ENCODE measurements around the gene PRKCA.
A peak's percentile ranks its signal among the peaks of the same experiment; 100 is the strongest.
"Not testable (repeated sequence)": the region's sequence is repeated elsewhere in the genome, so short reads cannot be mapped to it uniquely, and the experiment has no call there.

Gene PRKCA

DNA sequence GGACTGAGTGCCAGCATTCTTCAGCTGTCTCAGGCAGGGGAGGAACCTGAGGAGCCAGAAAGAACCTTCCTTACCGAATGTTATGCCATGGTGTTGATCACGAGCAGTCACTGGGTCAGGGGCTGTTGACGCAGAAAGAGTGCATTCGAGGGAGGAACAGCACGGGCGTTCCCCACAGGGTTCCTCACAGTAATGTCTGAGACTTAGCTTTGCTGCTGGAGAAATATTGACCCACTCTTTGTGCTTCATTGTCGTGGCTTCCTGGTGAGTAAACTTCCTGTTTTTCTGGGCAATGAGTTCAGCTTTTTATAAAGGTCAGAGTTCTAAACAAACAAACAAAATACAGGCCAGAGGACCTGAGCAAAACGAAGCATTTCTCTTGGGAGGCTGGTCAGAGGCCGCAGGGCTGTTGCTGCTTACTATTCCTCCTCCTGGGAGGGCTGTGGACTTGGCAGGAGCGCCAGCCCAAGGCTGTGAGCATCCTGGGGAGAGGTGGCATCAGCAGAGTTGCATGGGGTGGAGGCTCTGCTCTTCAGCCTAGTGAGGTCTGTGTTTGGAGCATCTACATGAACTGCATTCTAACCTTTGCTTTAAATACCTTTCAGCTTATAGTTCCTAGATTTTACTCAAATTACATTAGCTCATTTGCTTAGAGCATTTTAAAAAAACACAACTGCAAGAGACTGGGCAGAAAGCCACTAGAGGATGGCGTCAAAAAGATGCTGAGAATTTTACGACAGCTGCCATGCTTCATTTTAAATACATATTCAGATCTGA lies 389.4 kb downstream of the PRKCA start:
- no peak for DNase-seq

DNA sequence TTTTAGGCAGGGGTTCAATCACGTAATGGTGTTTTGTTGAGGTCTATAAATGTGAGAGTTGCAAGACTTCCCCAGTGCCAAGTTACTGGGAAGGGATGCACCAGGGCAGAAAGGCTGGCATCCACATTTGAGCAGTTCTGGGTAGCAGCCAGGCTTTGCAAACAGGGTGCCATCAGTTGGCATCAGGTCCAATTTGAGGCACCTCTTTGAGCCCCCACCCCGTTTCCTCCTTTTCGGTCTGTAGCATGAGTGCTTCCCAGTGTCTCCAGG lies 389.9 kb downstream of the PRKCA start:
- DNase-seq: no peak

DNA sequence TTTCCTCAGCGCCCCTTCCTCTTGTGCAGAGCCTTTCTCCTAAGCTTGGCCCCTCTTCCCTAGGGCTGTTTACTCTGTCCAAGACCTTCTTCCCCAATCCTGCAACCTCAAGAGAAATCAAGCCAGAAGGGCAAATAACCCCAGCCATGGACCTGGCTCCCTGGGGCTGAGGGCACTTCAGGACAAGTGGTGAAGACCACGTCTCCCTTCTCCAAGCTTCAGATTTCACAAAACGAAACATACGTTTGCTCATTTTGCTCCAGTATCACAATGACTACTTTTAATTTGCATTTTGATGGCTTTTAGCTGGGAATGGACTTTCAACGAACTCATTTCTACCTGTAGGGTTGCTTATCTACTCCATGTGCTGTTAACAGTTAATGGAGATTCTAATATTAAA lies 392.7 kb downstream of the PRKCA start:
- no peak for DNase-seq

DNA sequence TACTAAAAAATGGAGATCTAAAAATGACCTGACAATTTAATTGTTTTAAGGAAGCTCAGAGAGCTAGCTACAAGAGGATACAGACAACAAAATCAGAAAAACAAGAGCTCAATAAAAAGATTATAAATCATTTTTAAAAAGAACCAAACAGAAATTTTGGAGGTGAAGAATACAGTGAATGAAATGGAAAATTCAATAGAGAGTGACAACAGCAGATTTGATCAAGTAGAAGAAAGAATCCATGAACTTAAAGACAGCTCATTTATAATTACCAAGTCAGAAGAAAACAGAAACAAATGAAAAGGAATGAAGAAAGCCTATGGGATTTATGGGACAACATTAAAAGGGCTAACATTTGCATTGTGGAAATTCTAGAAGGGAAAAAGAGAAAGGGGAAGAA lies 395.9 kb downstream of the PRKCA start:
- DNase-seq: no peak

DNA sequence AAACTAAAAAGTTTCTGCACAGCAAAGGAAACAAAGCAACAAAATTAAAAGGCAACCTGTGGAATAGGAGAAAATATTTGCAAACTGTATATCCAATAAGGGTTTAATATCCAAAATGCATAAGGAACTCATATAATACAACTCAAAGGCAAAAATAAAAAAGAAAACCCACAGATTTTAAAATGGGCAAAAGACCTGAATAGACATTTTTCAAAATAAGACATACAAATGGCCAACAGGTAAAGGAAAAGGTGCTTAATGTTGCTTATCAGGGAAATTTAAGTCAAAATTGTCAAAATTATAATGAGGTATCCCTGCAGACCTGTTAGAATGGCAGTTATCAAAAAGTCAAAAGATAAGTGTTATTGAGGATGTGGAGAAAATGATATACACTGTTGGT lies 399.0 kb downstream of the PRKCA start:
- no peak for DNase-seq

DNA sequence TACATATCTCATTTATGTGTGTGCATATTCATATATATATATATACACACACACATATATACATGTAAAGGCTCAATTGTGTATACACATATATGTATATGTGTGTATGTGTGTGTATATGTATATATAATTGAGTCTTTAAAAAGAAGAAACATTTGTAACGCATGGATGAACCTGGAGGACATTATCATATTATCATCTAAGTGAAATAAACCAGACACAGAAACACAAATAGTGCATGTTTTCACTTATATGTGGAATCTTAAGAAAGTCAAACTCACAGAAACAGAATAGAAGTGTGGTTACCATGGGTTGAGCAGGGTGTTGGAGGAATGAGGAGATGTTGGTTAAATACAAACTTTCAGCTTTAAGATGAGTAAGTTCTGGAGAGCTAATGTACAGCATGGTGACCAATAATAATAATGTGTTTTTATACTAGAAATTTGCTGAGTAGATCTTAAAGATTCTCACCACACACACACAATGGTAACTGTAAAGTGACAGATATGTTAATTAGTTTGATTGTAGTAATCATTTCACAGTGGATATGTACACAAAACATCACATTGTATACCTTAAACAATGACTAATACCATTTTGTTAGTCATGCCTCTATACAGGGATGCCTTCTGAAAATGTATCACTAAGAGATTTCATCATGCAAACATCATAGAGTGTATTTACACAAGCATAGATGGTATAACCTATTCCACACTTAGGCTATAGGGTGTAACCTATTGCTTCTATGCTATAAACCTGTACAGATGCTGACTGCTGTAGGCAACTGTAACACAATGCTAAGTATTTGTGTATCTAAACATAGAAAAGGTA lies 399.9 kb downstream of the PRKCA start:
- no peak for DNase-seq

DNA sequence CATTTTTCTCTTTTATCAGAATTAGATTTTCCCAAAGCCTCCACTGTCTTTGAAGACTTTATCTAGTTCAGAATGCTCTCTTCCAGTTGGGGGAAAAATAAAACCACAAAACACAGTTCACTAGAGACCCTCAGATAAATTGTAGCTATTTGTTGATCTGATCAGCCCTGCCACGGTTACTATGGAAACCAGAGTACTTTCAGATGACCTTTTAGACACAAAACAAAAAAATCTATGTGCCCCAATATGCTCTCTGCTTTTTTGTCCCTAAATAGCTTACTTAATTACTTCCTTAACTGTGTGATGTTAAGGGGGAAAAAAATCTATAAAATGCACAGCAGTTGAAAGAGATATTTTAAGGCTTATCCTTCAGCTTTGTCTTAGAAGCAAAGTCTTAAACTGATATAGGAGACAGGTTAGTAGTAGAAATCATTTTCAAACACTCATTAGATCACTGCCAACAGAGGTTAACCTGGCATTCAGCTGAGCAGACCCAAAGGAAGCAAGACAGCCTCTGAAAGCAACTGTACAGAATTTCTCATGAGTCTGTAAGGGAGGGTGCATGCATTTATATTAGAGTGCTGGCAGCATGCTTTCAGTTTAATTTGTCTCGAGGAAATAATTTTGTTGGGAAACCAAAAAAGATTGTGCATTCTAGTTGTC lies 402.6 kb downstream of the PRKCA start:
- peak; percentile 30 for DNase-seq

DNA sequence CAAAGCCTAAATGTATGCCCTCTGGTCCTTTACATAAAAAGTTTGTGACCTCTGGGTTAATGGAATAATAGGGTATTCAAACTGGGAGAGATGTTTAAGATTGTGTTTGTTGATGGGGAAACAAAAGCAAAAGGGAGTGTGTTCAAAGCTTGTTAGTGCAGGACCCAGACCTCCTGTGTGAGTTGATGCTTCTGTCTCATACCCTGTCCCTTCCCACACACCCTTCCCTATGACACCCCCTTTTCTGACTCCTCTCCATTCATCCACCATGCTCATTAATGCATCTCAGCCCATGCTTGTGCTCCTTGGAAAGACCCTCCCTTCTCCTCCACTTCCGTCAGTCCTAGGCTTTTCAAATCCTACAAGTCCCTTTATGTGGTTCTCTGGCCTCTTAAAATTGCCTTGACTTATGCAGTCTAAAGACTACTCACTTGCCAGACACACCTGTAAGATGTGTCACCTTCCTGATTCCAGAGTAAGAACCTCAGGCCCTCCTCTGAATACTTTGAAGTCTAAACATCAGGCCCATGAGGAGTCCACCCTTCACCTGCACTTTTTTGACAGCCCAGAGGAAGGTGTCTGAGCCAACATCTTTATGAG lies 404.5 kb downstream of the PRKCA start:
- DNase-seq: no peak

DNA sequence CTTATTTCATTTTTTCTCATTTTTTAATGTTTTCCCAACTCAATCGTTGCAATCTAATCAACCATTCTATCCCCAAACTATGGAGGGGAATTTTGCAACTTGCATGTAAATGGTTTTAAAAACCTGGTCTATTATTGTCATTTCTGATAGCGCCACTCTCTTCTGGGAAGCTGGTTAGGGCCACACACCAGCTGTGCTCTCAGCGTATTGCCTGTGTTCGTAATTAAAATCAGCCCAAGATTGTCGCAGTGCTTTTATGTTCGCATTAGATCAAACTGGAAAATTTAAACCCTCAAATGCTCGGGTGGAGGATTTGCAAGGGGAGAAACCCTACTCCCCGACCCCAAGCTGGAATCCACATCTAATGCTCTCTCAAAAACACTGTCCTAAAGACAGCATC lies 409.0 kb downstream of the PRKCA start:
- DNase-seq: no peak

DNA sequence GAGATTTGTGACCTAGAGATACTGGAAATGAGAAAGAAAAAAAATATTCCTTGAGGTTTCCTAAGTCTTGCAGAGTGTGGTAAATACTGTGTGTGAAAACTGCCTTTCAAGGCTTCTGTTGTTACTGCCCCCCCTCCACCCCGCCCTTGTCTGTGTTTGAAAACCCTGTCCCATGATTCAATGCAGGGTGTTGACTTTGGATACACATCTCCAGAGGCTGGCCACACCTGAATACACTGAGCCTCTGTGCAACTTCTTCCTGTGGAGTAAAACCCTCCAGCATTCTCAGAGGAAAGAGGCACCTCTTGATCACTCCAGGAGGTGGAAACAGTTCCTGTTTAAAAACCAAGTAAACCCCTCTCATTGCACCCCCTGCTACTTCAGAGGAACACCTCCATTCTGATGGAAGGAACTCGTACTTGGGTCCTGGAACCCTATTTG lies 409.5 kb downstream of the PRKCA start:
- DNase-seq: no peak

DNA sequence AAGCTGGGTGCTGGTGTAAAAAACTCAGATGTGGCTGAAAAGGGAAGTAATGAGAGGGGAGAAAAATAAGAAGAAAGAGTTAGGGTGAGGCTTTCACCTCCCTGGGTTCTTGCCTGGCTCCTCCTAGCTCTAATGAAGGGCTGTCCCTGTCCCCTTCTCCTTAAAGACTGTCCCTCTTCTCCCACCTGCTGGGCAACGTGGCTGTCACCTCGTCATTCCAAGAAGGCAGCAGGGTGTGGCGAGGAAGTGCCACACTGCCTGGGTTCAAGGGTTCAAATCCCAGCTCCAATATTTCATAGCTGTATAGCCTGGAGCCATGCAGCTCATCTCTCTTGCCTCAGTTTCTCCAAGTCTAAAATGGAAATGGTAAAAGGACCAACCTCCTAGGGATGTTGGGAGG lies 410.0 kb downstream of the PRKCA start:
- DNase-seq: no peak

DNA sequence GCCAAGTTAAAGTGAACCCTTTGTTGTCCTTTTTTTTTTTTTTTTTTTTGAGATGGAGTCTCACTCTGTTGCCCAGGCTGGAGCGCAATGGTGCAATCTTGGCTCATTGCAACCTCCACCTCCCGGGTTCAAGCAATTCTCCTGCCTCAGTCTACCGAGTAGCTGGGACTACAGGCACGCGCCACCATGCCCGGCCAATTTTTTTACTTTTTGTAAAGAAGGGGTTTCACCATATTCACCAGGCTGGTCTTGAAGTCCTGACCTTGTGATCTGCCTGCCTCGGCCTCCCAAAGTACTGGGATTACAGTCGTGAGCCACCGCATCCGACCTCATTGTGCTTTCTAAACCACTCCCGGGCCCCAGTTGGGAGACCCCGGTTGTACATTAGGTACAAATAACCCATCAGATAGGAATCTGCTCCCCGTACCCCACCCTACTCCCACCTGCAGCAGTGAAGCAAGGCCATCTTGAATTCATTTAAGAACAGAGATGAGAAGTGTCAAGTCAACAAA lies 410.7 kb downstream of the PRKCA start:
- not testable (repeated sequence) for DNase-seq

DNA sequence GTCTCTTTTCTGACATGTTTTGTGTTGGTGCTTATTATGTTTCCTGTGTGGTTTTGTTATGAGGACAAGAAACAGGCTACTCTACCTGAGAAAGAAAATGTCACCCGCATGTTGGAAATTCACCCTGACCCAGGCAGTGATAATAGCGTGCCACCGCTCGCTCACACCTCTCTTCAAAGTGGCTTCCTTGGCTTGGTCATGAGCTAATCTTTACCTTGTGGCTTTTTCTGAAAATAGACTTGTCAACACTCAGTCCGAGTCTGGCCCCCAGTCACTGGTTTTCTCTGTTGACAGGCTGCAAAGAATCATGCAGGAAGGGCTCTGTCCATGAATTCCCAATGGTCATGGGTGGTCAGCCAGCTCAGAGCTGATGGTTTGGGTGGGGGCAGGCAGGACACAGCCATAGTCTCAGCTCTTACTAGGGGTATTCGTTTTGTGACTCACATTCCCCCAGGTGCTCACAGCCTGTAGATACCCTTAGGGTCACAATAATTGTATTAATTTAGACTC lies 411.2 kb downstream of the PRKCA start:
- DNase-seq: no peak

DNA sequence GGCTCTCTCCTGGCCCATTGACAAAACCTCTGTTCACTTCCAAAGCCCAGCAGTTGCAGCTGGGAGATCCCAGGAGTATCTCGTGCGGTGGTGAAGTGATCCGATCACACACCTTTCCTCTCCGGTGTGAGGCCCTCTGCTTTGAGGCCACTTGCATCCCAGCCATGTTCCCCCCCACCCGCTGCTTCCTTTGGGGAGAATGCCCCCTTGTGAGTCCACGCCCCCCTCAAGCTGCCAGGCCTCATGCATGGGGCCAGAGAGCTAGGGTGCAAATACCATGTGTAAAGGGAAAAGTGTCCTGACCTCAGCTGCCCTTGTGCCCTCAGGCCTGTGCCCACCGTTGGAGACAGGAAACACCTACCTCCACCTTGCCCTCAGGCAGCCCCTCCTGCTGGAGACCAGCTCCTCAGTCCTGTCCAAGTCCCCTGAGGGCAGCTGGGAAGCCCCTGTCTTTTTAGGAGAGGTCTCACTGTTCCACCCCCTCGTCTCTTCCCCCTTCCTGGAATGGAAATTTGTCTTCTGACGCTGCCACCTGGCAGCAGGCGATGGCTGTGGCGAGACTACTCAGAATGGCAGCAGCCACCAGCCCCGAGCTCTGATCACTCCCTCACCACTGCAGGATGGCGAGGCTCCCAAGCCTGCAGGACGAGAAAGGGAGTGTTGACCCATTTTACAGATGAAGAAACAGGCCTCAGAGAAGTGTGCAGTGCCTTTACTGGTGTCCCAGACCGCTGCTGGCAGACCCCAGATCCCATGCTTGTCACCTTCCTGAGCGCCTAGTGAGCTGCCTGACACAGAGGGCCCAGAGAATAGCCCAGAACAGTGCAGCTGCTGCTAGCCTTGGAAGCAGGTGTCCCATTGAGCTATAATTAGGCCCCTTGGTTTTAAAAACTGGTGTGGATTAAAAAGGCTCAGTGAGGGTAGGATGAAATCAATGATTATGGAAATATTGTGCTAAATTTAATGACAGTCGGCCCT lies 411.9 kb downstream of the PRKCA start:
- DNase-seq: no peak

DNA sequence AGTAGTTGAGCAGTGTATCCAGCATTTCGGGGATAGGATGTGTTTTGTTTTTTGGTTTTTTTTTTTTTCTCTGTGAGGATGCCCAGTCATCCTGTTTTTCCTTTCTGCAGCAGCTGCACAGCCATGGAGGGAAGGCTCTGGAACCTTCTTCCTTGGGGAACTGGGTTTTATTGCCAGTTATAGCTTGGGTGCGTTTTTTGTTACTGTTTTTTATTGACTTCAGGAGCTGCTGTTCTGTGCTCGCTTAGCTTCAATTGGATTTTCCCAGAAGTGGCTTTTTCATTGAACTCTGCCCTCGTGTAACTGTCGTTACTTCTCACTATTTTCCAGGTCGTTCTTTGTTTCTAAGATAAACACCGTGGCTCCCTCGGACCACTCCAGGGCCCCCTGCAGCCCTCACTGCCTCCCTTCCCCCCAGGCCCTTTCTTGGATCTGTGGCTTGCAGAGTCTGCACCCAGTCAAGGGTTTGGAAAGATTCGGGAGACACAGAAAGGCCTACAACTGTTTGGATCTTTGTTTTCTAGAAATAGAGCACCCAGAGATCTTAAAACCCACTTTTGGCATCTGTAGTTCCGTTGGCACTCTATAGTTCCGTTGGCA lies 412.8 kb downstream of the PRKCA start:
- DNase-seq: no peak

DNA sequence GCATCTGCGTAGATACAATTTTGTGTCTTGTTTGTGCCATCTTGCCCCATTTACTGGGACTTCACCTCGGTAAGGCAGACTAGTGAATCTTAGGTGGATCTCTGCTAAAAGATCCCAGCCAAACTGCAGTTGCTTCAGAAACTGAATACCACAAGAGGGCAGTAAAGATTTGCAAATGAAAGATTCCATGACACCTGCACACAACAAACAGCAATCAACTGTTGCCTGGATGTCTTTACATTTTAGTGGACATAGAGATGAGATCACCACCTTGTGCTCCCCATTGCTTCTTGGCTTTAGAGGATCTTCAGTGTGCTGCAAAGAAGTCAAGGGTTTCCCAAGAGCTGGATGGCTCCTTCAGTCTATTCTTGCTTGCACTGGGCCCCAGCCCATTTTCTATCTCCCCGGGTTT lies 413.3 kb downstream of the PRKCA start:
- DNase-seq: peak; percentile 78

DNA sequence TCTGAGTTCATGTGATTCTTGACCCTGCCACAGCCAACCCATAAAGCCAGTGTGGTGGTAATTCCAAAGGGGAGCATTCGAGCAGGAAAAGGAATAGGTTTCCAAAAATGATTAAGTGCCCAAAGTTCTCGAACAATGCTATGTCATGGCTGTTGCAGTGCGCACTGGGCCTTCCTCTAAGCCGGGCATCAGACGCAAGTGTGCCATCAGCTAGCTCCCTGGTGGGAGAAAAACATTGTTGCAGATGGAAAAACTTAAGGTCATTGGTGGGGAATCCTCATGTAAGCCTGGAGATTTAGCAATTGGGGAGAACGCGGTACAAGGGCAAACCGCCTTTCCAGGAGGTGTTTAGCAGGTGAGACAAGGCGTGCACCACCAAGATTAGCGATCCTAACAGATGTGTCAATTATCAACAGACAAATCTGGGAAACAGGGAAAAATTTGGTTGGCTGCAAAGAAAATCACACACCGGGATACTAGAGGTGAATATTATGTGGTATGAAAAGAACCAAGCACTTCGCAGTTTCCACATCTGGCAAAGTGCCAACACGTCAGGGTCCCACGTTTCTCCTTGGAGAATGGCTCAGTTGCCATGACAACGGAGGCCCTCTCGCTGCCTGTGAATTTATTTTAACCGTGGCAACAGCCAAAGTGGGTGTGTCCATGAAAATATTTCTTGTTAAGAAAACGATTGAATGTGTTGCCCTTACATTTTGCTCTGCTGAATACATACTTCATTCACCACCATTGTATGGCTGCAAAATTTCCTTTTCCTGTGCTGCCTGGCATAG lies 414.0 kb downstream of the PRKCA start:
- peak; percentile 58 for DNase-seq

DNA sequence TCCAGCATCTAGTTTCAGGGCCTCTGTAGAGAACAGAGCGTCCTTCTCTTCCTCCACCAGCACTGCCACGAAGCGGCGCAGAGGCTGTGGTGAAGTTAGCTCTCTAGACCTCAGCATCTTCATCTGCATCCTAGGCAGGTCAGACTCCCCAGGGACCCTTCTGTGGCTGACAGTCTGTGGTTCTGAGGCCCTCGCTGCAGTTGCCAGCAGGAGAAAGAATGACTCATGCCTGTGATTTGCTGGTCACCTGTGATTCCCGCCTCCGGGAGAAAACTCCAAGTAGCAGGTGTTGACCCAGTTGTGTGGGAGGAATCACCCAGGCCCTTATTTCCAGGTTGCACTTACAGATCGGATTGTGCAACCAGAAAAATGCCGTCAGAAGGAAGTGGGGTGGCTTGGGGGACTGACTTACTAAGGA lies 415.2 kb downstream of the PRKCA start:
- no peak for DNase-seq

DNA sequence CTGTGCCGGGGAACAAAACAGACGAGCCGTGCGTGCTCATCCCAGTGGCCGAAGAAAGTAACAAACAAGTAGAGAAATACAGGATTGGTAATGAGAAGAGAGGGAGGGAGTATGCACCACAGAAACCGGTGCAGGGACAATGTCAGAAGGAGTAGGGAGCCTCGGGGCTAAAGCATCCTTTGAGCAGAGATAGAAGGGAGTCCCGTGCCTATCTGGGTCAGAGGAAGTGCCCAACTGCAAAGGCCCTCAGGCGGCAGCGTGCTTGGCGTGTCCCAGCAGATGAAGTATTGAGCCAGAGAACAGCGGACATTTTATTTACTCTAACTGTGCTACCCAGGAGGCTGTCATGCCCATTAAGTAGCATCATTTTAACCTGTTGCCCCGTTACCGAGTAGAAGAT lies 417.6 kb downstream of the PRKCA start:
- DNase-seq: peak; percentile 48

DNA sequence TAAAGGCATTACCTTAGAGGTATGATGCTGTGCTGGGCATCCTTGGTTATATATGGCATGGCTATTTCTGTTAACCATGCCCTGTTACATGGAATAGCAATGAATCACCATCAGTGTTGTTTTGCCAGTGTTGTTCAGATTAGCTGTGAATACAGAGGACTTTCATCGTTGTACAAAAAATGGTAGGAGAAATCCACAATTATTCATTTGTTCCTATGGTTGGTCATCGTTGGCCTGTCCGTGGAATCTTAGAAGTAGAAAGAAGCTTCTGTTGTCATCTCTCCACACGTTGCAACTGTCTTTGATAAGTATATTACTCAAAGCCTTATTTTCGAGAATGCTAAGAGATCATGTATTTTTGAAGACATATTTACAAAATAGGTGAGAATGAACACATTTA lies 418.2 kb downstream of the PRKCA start:
- no peak for DNase-seq

DNA sequence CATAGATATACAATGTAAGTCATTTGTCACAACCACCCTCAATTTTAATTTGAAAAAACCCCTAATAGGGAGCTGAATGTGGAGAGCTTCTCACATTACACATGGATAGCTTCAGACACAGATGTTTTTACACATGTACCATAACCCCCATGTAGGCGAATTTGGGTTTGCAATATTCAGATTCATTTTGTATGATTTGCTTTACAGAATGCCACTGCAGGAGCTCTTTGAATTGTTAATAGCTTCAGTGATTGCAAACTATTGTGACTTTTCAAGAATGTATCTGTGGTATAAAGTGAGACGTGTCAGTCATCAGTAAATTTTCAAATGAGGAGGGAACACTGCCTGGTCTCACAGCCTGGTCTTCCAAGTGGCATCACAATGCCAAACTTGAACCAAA lies 419.9 kb downstream of the PRKCA start:
- no peak for DNase-seq

Measured in retina (tissue), 1 donor.